NCI-H748 treated with DMSO at 0.1 percent for 48 hours (cell line): ENCODE data around the gene SLC6A19.

Source experiments
- DNase-seq: peaks from one replicate; lab custom pipeline; 2025; lab: John Stamatoyannopoulos, UW

Gene SLC6A19

GRCh38 chr5:1195916-1196315 lies 5.5 kb upstream of the SLC6A19 start:
- DNase-seq, result no peak

GRCh38 chr5:1196562-1196961 lies 4.8 kb upstream of the SLC6A19 start:
- no peak for DNase-seq

- no peak for DNase-seq
These were observed 3.3 kb upstream of the SLC6A19 start for GRCh38 chr5:1197876-1198666.

- no peak for DNase-seq
These were observed 2.1 kb upstream of the SLC6A19 start for GRCh38 chr5:1199340-1199648.

GRCh38 chr5:1199649-1200494 lies 1.5 kb upstream of the SLC6A19 start:
- no peak for DNase-seq

GRCh38 chr5:1200495-1201326 lies 684 bp upstream of the SLC6A19 start:
- DNase-seq, result no peak

GRCh38 chr5:1202026-1202797 lies 817 bp downstream of the SLC6A19 start:
- no peak for DNase-seq

- no peak for DNase-seq
These were observed 1.4 kb downstream of the SLC6A19 start for GRCh38 chr5:1202798-1203185.

- no peak for DNase-seq
These were observed 2.0 kb downstream of the SLC6A19 start for GRCh38 chr5:1203311-1203967.

- DNase-seq, result no peak
These were observed 2.7 kb downstream of the SLC6A19 start for GRCh38 chr5:1203968-1204692.

- DNase-seq, result no peak
These were observed 3.4 kb downstream of the SLC6A19 start for GRCh38 chr5:1204693-1205242.

- no peak for DNase-seq
These were observed 4.1 kb downstream of the SLC6A19 start for GRCh38 chr5:1205255-1206180.

- no peak for DNase-seq
These were observed 5.4 kb downstream of the SLC6A19 start for GRCh38 chr5:1206521-1207412.

GRCh38 chr5:1207555-1207954 lies 6.2 kb downstream of the SLC6A19 start:
- no peak for DNase-seq

GRCh38 chr5:1208221-1208742 lies 6.9 kb downstream of the SLC6A19 start:
- no peak for DNase-seq

GRCh38 chr5:1208743-1209488 lies 7.5 kb downstream of the SLC6A19 start:
- DNase-seq, result no peak

- no peak for DNase-seq
These were observed 8.1 kb downstream of the SLC6A19 start for GRCh38 chr5:1209489-1209852.
